HCT116 (cell line): ENCODE measurements around the gene HOXC4. TPM values are rescaled to one million over a fixed set of nuclear protein-coding genes. Genes with fewer than 3 reads are reported as not detected.

ENCODE experiments used
- ATAC-seq: fragments of 200-7000 bp; cut with Tn5 transposase; 2 replicates; pipeline ENCODE4 v1.9.1; 2020; ENCODE audit warnings: mild to moderate bottlenecking, moderate library complexity
- BruUV-seq: library from RNA; stranded (reverse); fragments of 400-500 nt; replicated peaks from 2 replicates; lab custom pipeline; 2021; lab: Mats Ljungman, UMichigan
- CTCF ChIA-PET: fragments of 300-600 bp; sonication (Branson Sonifier 250); formaldehyde crosslinking; loops from one replicate; lab custom pipeline; 2021; ENCODE audit warnings: antibody characterized with exemption; lab: Charles Lee
- POLR2A ChIA-PET: fragments of 300-600, 350-600 bp; sonication (Branson Sonifier 250); formaldehyde crosslinking; loops from one replicate; lab custom pipeline; 2021; ENCODE audit warnings: antibody characterized with exemption; lab: Charles Lee
- RAD21 ChIA-PET, 2 experiments: fragments of 300-600 bp; sonication (Branson Sonifier 250); formaldehyde crosslinking; loops; one replicate each; lab custom pipeline; 2023; ENCODE audit warnings: low total read pairs in 2 of 2; ENCODE audit not compliant: uncharacterized antibody in 2 of 2, unreplicated experiment in 2 of 2, low non-redundant PET in 1 of 2; lab: Charles Lee
- DNase-seq: peaks from one replicate; pipeline ENCODE4 v3.0.0-alpha.2; 2010; ENCODE audit warnings: low read depth, low spot score
- H2AFZ ChIP-seq: fragments of 200-600 bp; shearing (Covaris generic), sonication (generic); 2 replicates; pipeline ENCODE4 v1.6.1; 2017; ENCODE audit warnings: low read depth, mixed run types, mixed read lengths, antibody characterized with exemption, low read length; ENCODE audit not compliant: poor library complexity, severe bottlenecking
- H3K27ac ChIP-seq: 2 replicates; pipeline ENCODE4 v1.5.1; 2012; ENCODE audit warnings: low read depth, low read length
- H3K27me3 ChIP-seq: fragments of 200-600 bp; sonication (generic); 2 replicates; pipeline ENCODE4 v1.6.1; 2016; ENCODE audit warnings: mixed run types, low read length, mixed read lengths; ENCODE audit not compliant: insufficient read depth
- H3K36me3 ChIP-seq, 2 experiments: fragments of 200-500 bp in 1 of 2; fragments of 200-600 bp in 1 of 2; sonication (Bioruptor generic) in 1 of 2; sonication (generic) in 1 of 2; 2 replicates each; pipeline versions ENCODE4 v1.5.1 to v1.6.1; 2014 to 2016; ENCODE audit warnings: low read length in 2 of 2, inconsistent platforms in 1 of 2, mixed read lengths in 1 of 2, mixed run types in 1 of 2; ENCODE audit not compliant: insufficient read depth in 2 of 2, control insufficient read depth in 1 of 2
- H3K4me1 ChIP-seq, 2 experiments: fragments of 200-600 bp in 1 of 2; sonication (generic) in 1 of 2; 2 replicates each; pipeline versions ENCODE4 v1.5.1 to v1.6.1; 2012 to 2017; ENCODE audit warnings: low read length in 2 of 2, inconsistent platforms in 1 of 2, mild to moderate bottlenecking in 1 of 2, mixed read lengths in 1 of 2, mixed run types in 1 of 2, moderate library complexity in 1 of 2; ENCODE audit not compliant: insufficient read depth in 2 of 2, control insufficient read depth in 1 of 2
- H3K4me2 ChIP-seq: fragments of 200-600 bp; sonication (generic); 2 replicates; pipeline ENCODE4 v1.6.1; 2017; ENCODE audit warnings: mixed run types, low read length, mixed read lengths
- H3K4me3 ChIP-seq, 2 experiments: fragments of 200-600 bp in 1 of 2; sonication (generic) in 1 of 2; replicated peaks in 1 of 2; 2 replicates each; pipeline ENCODE4 v1.5.1; 2011 to 2016; ENCODE audit warnings: low read length in 2 of 2, control low read depth in 1 of 2, low read depth in 1 of 2, mild to moderate bottlenecking in 1 of 2, mixed read lengths in 1 of 2, mixed run types in 1 of 2
- H3K79me2 ChIP-seq: fragments of 200-600 bp; sonication (generic); 2 replicates; pipeline ENCODE4 v1.6.1; 2017; ENCODE audit warnings: mild to moderate bottlenecking, mixed run types, low read length, moderate library complexity, mixed read lengths; ENCODE audit not compliant: insufficient read depth
- H3K9ac ChIP-seq: fragments of 200-600 bp; sonication (generic); 2 replicates; pipeline ENCODE4 v1.6.1; 2016; ENCODE audit warnings: low read length, mixed read lengths
- H3K9me2 ChIP-seq: fragments of 200-600 bp; sonication (generic), shearing (Covaris generic); 2 replicates; pipeline ENCODE4 v1.6.1; 2017; ENCODE audit warnings: mixed run types, mild to moderate bottlenecking, moderate library complexity; ENCODE audit not compliant: insufficient read depth
- H3K9me3 ChIP-seq, 2 experiments: fragments of 200-500 bp in 1 of 2; fragments of 200-600 bp in 1 of 2; sonication (Bioruptor generic) in 1 of 2; sonication (generic) in 1 of 2; 2 replicates each; pipeline ENCODE4 v1.6.1; 2014 to 2017; ENCODE audit warnings: low read length in 2 of 2, mixed read lengths in 2 of 2, inconsistent platforms in 1 of 2, low read depth in 1 of 2, mild to moderate bottlenecking in 1 of 2, mixed run types in 1 of 2, moderate library complexity in 1 of 2; ENCODE audit not compliant: control insufficient read depth in 1 of 2, insufficient read depth in 1 of 2
- H4K20me1 ChIP-seq: fragments of 200-600 bp; sonication (generic), shearing (Covaris generic); 2 replicates; pipeline ENCODE4 v1.6.1; 2017; ENCODE audit warnings: mixed run types, mild to moderate bottlenecking, moderate library complexity; ENCODE audit not compliant: insufficient read depth
- CTCF ChIP-seq, 3 experiments: fragments of 200-600 bp in 1 of 3; sonication (generic) in 1 of 3; IDR thresholded peaks in 2 of 3; conservative IDR thresholded peaks in 1 of 3; 2 replicates each; pipeline ENCODE4 v1.5.1; 2012 to 2017; ENCODE audit warnings: low read depth in 2 of 3, low read length in 2 of 3, antibody characterized with exemption in 1 of 3, borderline replicate concordance in 1 of 3, control low read depth in 1 of 3, mild to moderate bottlenecking in 1 of 3, mixed read lengths in 1 of 3, mixed run types in 1 of 3, moderate library complexity in 1 of 3; ENCODE audit not compliant: insufficient read depth in 1 of 3
- EGR1 ChIP-seq: IDR thresholded peaks from 2 replicates; pipeline ENCODE4 v1.6.1; 2012; ENCODE audit warnings: low read depth
- ELF1 ChIP-seq: IDR thresholded peaks from 2 replicates; pipeline ENCODE4 v1.6.1; 2012; ENCODE audit warnings: low read depth, borderline replicate concordance
- EZH2 ChIP-seq: fragments of 200-600 bp; sonication (generic); IDR thresholded peaks from 2 replicates; pipeline ENCODE4 v1.6.1; 2017; ENCODE audit warnings: antibody characterized with exemption, mixed run types
- EZH2phosphoT487 ChIP-seq: fragments of 200-600 bp; IDR thresholded peaks from 2 replicates; pipeline ENCODE4 v1.6.1; 2018; ENCODE audit warnings: antibody characterized with exemption, borderline replicate concordance
- MAX ChIP-seq: IDR thresholded peaks from 2 replicates; pipeline ENCODE4 v1.6.1; 2012
- POLR2AphosphoS5 ChIP-seq: IDR thresholded peaks from 2 replicates; pipeline ENCODE4 v1.6.1; 2011; ENCODE audit warnings: mild to moderate bottlenecking, low read depth, low read length, moderate library complexity
- RAD21 ChIP-seq: IDR thresholded peaks from 2 replicates; pipeline ENCODE4 v1.6.1; 2012; ENCODE audit warnings: low read depth, mild to moderate bottlenecking
- SP1 ChIP-seq: IDR thresholded peaks from 2 replicates; pipeline ENCODE4 v1.6.1; 2012; ENCODE audit warnings: low read depth
- TCF7L2 ChIP-seq: IDR thresholded peaks from 2 replicates; pipeline ENCODE4 v1.7.0; 2011; ENCODE audit warnings: borderline replicate concordance, inconsistent platforms; ENCODE audit not compliant: insufficient read depth, insufficient read length; ENCODE audit errors: extremely low read depth
- YY1 ChIP-seq: IDR thresholded peaks from 2 replicates; pipeline ENCODE4 v1.6.1; 2011; ENCODE audit warnings: low read length, low read depth, moderate library complexity, mild to moderate bottlenecking; ENCODE audit not compliant: insufficient replicate concordance; ENCODE audit errors: extremely low read depth
- ZFX ChIP-seq: fragments of 450-650 bp; IDR thresholded peaks from 2 replicates; pipeline ENCODE4 v1.6.1; 2017
- intact Hi-C: fragments of 100-400 bp; cut with micrococcal nuclease; formaldehyde crosslinking; loops from 2 replicates; pipeline ENCODE4 v1.10.0; 2022
- total RNA-seq: library from RNA; stranded (reverse); gene quantifications from one replicate; pipeline ENCODE4 v1.2.1, GENCODE V29; 2021; ENCODE audit not compliant: unreplicated experiment
- TF ChIP-seq, protein P1 (sequence below): IDR thresholded peaks from 2 replicates; pipeline ENCODE4 v1.6.1; 2011; ENCODE audit warnings: mild to moderate bottlenecking, low read length, moderate library complexity; ENCODE audit not compliant: insufficient replicate concordance; ENCODE audit errors: extremely low read depth
- TF ChIP-seq, protein P2 (sequence below): IDR thresholded peaks from 2 replicates; pipeline ENCODE4 v1.6.1; 2012
- TF ChIP-seq, protein P3 (sequence below): IDR thresholded peaks from 2 replicates; pipeline ENCODE4 v1.6.1; 2012; ENCODE audit warnings: low read depth

HOXC4 gene
- total RNA-seq, 1 experiment from 2014 or later: 1.5 TPM

- intact Hi-C loops: no loop called here
- Histone ChIP-seq H3K4me2 (no peak overlapping the region), H4K20me1 (no peaks in the 10 kb centered on the region), H3K27ac (no peak overlapping the region), H3K9ac (no peak overlapping the region), H3K9me3 (no peaks in the 10 kb centered on the region), H3K36me3 (no peaks in the 10 kb centered on the region), H2AFZ (no peak overlapping the region), H3K4me1 (no peaks in the 10 kb centered on the region), H3K9me2 (no peaks in the 10 kb centered on the region), H3K4me3 (no peak overlapping the region), H3K27me3 (peaks cover 5% of the 10 kb centered on the region; the same call in 1 of the 2 replicates), H3K79me2 (no peaks in the 10 kb centered on the region)
- CTCF ChIA-PET: no interaction called here
- TF ChIP-seq YY1 (no peak), TCF7L2 (no peak), EGR1 (no peak), SP1 (no peak), POLR2AphosphoS5 (no peak), ELF1 (no peak), MAX (no peak), EZH2phosphoT487 (no peak), CTCF (IDR thresholded peaks at IDR 0.05 in 2 of 3, conservative IDR thresholded peaks at IDR 0.05 in 1 of 3; ENCODE audit: borderline replicate concordance in 1 of 3, insufficient read depth in 1 of 3, low read depth in 2 of 3, low read length in 2 of 3) (no peak), ZFX (no peak), RAD21 (no peak), EZH2 (no peak)
- TF ChIP-seq, protein P1, sequence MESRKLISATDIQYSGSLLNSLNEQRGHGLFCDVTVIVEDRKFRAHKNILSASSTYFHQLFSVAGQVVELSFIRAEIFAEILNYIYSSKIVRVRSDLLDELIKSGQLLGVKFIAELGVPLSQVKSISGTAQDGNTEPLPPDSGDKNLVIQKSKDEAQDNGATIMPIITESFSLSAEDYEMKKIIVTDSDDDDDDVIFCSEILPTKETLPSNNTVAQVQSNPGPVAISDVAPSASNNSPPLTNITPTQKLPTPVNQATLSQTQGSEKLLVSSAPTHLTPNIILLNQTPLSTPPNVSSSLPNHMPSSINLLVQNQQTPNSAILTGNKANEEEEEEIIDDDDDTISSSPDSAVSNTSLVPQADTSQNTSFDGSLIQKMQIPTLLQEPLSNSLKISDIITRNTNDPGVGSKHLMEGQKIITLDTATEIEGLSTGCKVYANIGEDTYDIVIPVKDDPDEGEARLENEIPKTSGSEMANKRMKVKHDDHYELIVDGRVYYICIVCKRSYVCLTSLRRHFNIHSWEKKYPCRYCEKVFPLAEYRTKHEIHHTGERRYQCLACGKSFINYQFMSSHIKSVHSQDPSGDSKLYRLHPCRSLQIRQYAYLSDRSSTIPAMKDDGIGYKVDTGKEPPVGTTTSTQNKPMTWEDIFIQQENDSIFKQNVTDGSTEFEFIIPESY: no peak
- TF ChIP-seq, protein P2, sequence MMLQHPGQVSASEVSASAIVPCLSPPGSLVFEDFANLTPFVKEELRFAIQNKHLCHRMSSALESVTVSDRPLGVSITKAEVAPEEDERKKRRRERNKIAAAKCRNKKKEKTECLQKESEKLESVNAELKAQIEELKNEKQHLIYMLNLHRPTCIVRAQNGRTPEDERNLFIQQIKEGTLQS: no peak
- TF ChIP-seq, protein P3, sequence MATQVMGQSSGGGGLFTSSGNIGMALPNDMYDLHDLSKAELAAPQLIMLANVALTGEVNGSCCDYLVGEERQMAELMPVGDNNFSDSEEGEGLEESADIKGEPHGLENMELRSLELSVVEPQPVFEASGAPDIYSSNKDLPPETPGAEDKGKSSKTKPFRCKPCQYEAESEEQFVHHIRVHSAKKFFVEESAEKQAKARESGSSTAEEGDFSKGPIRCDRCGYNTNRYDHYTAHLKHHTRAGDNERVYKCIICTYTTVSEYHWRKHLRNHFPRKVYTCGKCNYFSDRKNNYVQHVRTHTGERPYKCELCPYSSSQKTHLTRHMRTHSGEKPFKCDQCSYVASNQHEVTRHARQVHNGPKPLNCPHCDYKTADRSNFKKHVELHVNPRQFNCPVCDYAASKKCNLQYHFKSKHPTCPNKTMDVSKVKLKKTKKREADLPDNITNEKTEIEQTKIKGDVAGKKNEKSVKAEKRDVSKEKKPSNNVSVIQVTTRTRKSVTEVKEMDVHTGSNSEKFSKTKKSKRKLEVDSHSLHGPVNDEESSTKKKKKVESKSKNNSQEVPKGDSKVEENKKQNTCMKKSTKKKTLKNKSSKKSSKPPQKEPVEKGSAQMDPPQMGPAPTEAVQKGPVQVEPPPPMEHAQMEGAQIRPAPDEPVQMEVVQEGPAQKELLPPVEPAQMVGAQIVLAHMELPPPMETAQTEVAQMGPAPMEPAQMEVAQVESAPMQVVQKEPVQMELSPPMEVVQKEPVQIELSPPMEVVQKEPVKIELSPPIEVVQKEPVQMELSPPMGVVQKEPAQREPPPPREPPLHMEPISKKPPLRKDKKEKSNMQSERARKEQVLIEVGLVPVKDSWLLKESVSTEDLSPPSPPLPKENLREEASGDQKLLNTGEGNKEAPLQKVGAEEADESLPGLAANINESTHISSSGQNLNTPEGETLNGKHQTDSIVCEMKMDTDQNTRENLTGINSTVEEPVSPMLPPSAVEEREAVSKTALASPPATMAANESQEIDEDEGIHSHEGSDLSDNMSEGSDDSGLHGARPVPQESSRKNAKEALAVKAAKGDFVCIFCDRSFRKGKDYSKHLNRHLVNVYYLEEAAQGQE: no peak
- DNase-seq (no peak), ATAC-seq (no peak)
- RAD21 ChIA-PET: no interaction called here
- BruUV-seq: no TSS peak
- POLR2A ChIA-PET: no interaction called here
Observed at GRCh38 chr12:54060174-54060974, 6.7 kb downstream of the HOXC4 start.
